HepG2 (cell line): ENCODE data around the gene DDTL. TPM values are rescaled to one million over a fixed set of nuclear protein-coding genes. Genes with fewer than 3 reads are reported as not detected.

Source experiments
- AHDC1 ChIP-seq: sonication (generic); formaldehyde crosslinking; IDR thresholded peaks from 2 replicates; pipeline ENCODE4 v1.5.1; 2020; ENCODE audit warnings: mild to moderate bottlenecking, missing genetic modification reagents, borderline replicate concordance
- ATF4 ChIP-seq, 2 experiments: fragments of 450-650 bp in 1 of 2; sonication (generic) in 1 of 2; formaldehyde crosslinking; IDR thresholded peaks; 2 replicates each; pipeline versions ENCODE4 v1.5.0 to v1.8.0; 2020 to 2022; ENCODE audit warnings: mild to moderate bottlenecking in 1 of 2, missing genetic modification reagents in 1 of 2
- CAMTA2 ChIP-seq: sonication (generic); formaldehyde crosslinking; IDR thresholded peaks from 2 replicates; pipeline ENCODE4 v1.4.0; 2020; ENCODE audit warnings: mild to moderate bottlenecking, missing genetic modification reagents, borderline replicate concordance
- DRAP1 ChIP-seq: IDR thresholded peaks from 2 replicates; pipeline ENCODE4 v1.6.1; 2016; ENCODE audit warnings: missing genetic modification reagents, missing compliant biosample characterization
- HIC2 ChIP-seq: sonication (generic); formaldehyde crosslinking; IDR thresholded peaks from 2 replicates; pipeline ENCODE4 v1.9.0; 2022; ENCODE audit warnings: low read depth, missing genetic modification reagents
- LRRFIP1 ChIP-seq: sonication (generic); formaldehyde crosslinking; conservative IDR thresholded peaks from 2 replicates; pipeline ENCODE4 v1.4.0; 2020; ENCODE audit warnings: missing genetic modification reagents
- MBNL3 ChIP-seq: fragments of 250-450 bp; sonication (Bioruptor Pico); conservative IDR thresholded peaks from 2 replicates; pipeline ENCODE4 v1.8.0; 2022; ENCODE audit warnings: mild to moderate bottlenecking, inconsistent platforms
- NKX3-1 ChIP-seq: sonication (generic); formaldehyde crosslinking; IDR thresholded peaks from 2 replicates; pipeline ENCODE4 v1.5.0; 2020; ENCODE audit warnings: missing genetic modification reagents
- NR2F2 ChIP-seq: IDR thresholded peaks from 2 replicates; pipeline ENCODE4 v1.6.1; 2012; ENCODE audit warnings: low read depth, inconsistent platforms, borderline replicate concordance
- RAD21 ChIP-seq: fragments of 450-650 bp; formaldehyde crosslinking; IDR thresholded peaks from 2 replicates; pipeline ENCODE4 v1.5.0; 2020; ENCODE audit warnings: mild to moderate bottlenecking
- RBFOX2 ChIP-seq: fragments of 200-400 bp; formaldehyde crosslinking; IDR thresholded peaks from 2 replicates; pipeline ENCODE4 v1.6.1; 2017; ENCODE audit warnings: low read depth, mild to moderate bottlenecking, low read length
- RXRA ChIP-seq: sonication (generic); formaldehyde crosslinking; IDR thresholded peaks from 2 replicates; pipeline ENCODE4 v1.5.1; 2020; ENCODE audit warnings: missing genetic modification reagents
- ZNF160 ChIP-seq: sonication (generic); formaldehyde crosslinking; IDR thresholded peaks from 2 replicates; pipeline ENCODE4 v1.8.0; 2022; ENCODE audit warnings: mild to moderate bottlenecking, inconsistent platforms, missing genetic modification reagents
- ZNF331 ChIP-seq: sonication (generic); formaldehyde crosslinking; IDR thresholded peaks from 2 replicates; pipeline ENCODE4 v1.4.0; 2020; ENCODE audit warnings: missing genetic modification reagents
- ZNF333 ChIP-seq: sonication (generic); formaldehyde crosslinking; IDR thresholded peaks from 2 replicates; pipeline ENCODE4 v1.4.0; 2020; ENCODE audit warnings: mild to moderate bottlenecking, missing genetic modification reagents, borderline replicate concordance
- ZNF343 ChIP-seq: sonication (generic); formaldehyde crosslinking; IDR thresholded peaks from 2 replicates; pipeline ENCODE4 v1.4.0; 2020; ENCODE audit warnings: mild to moderate bottlenecking, missing genetic modification reagents
- ZNF674 ChIP-seq: sonication (generic); formaldehyde crosslinking; IDR thresholded peaks from 2 replicates; pipeline ENCODE4 v1.5.0; 2020; ENCODE audit warnings: low read depth, mild to moderate bottlenecking, missing genetic modification reagents
- ZNF776 ChIP-seq: sonication (generic); formaldehyde crosslinking; IDR thresholded peaks from 2 replicates; pipeline ENCODE4 v1.4.0; 2020; ENCODE audit warnings: mild to moderate bottlenecking, missing genetic modification reagents
- polyA plus RNA-seq, 8 experiments: library from polyadenylated mRNA; depleted of rRNA in 3 of 8; stranded (reverse) in 7 of 8; unstranded in 1 of 8; fragments of >200 nt; fragmentation: Illumina TruSeq in 4 of 8; extraction: Trizol in 4 of 8; gene quantifications; 2 replicates each; pipeline versions ENCODE4 v1.2.1 to v1.2.3, GENCODE V29; 2011 to 2016; ENCODE audit warnings: low read depth in 4 of 8, missing spikeins in 1 of 8, mixed read lengths in 1 of 8; ENCODE audit not compliant: insufficient read depth in 1 of 8
- total RNA-seq, 5 experiments: library from RNA; depleted of rRNA; stranded (reverse); fragments of >200 nt; fragmentation: Illumina TruSeq; extraction: Trizol; gene quantifications; 2 replicates each; pipeline ENCODE4 v1.2.3, GENCODE V29; 2016; ENCODE audit warnings: low read depth in 1 of 5

The DDTL gene
- total and polyA plus RNA-seq, 2 of the 13 experiments (the other 11 are each of a cell fraction or from before 2014, with no cell fraction given), result 0.31 TPM; not detected in 1

DNA sequence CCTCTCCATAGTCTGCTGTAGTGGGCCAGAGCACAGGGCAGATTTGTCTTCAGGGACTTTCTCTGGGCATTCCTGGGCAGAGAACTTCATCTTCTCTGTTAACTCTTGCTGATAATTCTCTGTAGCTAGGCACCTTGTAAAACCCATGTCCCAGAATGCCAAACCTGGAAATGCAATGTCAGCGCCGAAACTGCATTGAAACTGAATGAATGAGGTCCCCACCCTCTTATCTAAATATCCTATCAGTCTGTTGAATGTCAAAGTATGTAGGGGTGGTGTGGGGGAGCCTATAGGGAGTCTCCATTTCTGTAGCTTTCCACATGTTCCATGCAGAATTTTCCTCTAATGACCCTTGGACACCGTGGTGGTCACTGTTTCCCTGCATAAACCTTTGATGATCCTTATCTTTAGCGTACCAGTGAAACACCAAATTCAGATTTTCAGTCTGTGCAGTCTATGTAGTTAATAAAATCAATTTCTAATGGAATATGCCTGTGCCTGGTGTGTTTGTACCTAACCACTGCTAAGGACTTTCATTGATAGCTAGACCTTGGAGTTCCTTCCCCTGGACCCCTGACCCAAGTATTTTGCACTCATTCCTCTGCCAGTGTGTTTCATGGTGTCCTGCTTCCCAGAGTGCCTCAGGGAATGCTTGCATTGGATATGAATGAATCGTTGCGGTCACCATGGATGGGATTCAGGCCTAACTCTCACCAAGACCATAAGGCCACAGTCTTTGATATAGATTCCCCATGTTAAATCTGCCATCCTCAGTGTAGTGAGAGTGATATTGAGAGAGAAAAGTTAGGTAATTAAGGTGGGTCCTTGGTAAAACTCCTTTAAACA lies 41.9 kb downstream of the DDTL start (continued):
- no peak for TF ChIP-seq HIC2 (CRISPR knock-in tag)
- TF ChIP-seq ZNF331 (CRISPR knock-in tag), result no peak
- no peak for TF ChIP-seq MBNL3 (CRISPR knock-in tag)
- no peak for TF ChIP-seq ZNF160 (CRISPR knock-in tag)
- TF ChIP-seq RXRA (CRISPR knock-in tag), result no peak
- TF ChIP-seq ZNF333 (CRISPR knock-in tag), result no peak
- no peak for TF ChIP-seq DRAP1 (CRISPR knock-in tag)
- no peak for TF ChIP-seq NKX3-1 (CRISPR knock-in tag)
- TF ChIP-seq LRRFIP1, result no peak
- 0 out of 2 replicates have a peak, but pooled peaks have one; percentile 1 for TF ChIP-seq RBFOX2
- 0 out of 4 replicates have a peak, but pooled peaks of 1 of the 2 experiments have one; percentile 26 for TF ChIP-seq ATF4 (CRISPR knock-in tag; IDR thresholded peaks at IDR 0.05)
- no peak for TF ChIP-seq ZNF776 (CRISPR knock-in tag)
- TF ChIP-seq ZNF343 (CRISPR knock-in tag), result no peak
- peak; percentile 66; the same call in 1 of the 2 replicates for TF ChIP-seq AHDC1 (CRISPR knock-in tag)
- TF ChIP-seq NR2F2, result no peak; the same call in 1 of the 2 replicates
- no peak for TF ChIP-seq RAD21 (CRISPR knock-in tag)
- no peak for TF ChIP-seq ZNF674 (CRISPR knock-in tag)
- no peak for TF ChIP-seq CAMTA2
